Measurements from ENCODE around the gene SSMEM1. TPM values are rescaled to one million over a fixed set of nuclear protein-coding genes. Genes with fewer than 3 reads are reported as not detected.
"Not testable (repeated sequence)": the region's sequence is repeated elsewhere in the genome, so short reads cannot be mapped to it uniquely, and the experiment has no call there.

Gene SSMEM1
- total and polyA plus RNA-seq, 8 donors = 0.09 TPM; not detected in 7

DNA sequence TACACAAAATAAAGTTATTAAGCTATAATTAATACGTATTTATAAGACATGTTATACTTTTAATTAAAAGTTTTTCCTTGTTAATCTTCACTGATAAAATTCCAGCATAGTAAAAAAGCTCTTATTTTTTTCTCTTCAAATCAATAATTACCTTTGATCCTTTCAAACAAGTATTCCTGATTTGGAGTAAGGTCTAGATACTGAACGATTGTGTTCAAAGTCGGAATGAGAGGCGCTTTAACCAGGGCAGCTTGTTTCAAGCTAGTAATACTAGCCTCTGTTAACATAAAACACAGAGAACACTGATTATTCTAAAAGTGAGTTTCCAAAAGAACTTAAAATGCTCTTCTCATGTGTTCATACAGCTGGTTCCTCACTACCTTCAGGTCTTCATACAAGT is 29.4 kb upstream of the SSMEM1 start:
- DNase-seq = no peak
- no peak for FAIRE-seq
- no peak overlapping the region for H3K4me3 ChIP-seq
- TF ChIP-seq, protein P1, sequence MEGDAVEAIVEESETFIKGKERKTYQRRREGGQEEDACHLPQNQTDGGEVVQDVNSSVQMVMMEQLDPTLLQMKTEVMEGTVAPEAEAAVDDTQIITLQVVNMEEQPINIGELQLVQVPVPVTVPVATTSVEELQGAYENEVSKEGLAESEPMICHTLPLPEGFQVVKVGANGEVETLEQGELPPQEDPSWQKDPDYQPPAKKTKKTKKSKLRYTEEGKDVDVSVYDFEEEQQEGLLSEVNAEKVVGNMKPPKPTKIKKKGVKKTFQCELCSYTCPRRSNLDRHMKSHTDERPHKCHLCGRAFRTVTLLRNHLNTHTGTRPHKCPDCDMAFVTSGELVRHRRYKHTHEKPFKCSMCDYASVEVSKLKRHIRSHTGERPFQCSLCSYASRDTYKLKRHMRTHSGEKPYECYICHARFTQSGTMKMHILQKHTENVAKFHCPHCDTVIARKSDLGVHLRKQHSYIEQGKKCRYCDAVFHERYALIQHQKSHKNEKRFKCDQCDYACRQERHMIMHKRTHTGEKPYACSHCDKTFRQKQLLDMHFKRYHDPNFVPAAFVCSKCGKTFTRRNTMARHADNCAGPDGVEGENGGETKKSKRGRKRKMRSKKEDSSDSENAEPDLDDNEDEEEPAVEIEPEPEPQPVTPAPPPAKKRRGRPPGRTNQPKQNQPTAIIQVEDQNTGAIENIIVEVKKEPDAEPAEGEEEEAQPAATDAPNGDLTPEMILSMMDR (IDR thresholded peaks at IDR 0.05) = no peak
- 25 to 29% methylated on average over 4 of the region's 4 CpGs for WGBS, 2 donors
- no peak for ATAC-seq
- H3K27ac ChIP-seq = no peak overlapping the region
- no peaks in the 10 kb centered on the region for H3K27me3 ChIP-seq
- peaks cover 0 to 22% (median 5%) of the 10 kb centered on the region in 3 donors for H3K36me3 ChIP-seq
- intact Hi-C loops (cut with DNase I) = no loop called here
- H3K4me1 ChIP-seq = no peaks in the 10 kb centered on the region
- no peaks in the 10 kb centered on the region for H3K9me3 ChIP-seq

DNA sequence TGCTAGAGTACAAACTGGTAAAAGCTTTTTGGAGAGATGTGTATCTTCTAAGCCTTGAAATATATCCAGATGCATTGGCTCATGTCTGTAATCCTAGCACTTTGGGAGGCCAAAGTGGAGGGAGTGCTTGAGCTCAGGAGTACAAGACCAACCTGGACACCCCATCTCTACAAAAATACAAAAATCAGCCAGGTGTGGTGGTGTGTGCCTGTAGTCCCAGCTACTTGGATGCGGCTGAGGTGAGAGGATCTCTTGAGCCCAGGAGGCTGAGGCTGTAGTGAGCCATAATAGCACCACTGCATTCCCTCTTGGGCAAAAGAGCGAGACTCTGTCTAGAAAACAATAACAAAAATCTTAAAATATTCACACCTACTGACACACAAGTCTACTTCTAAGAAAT is 28.0 kb upstream of the SSMEM1 start:
- DNase-seq (no peak), FAIRE-seq (no peak), ATAC-seq (no peak)
- TF ChIP-seq, protein P1 (IDR thresholded peaks at IDR 0.05) = no peak
- no peaks in the 10 kb centered on the region for H3K27me3 ChIP-seq
- intact Hi-C loops (cut with DNase I) = no loop called here
- H3K9me3 ChIP-seq = no peaks in the 10 kb centered on the region
- no peak overlapping the region for H3K4me3 ChIP-seq
- 98 to 99% methylated on average over 2 of the region's 2 CpGs for WGBS, 2 donors
- H3K36me3 ChIP-seq = peaks cover 0 to 23% (median 5%) of the 10 kb centered on the region in 3 donors
- no peak overlapping the region for H3K27ac ChIP-seq
- no peaks in the 10 kb centered on the region for H3K4me1 ChIP-seq

DNA sequence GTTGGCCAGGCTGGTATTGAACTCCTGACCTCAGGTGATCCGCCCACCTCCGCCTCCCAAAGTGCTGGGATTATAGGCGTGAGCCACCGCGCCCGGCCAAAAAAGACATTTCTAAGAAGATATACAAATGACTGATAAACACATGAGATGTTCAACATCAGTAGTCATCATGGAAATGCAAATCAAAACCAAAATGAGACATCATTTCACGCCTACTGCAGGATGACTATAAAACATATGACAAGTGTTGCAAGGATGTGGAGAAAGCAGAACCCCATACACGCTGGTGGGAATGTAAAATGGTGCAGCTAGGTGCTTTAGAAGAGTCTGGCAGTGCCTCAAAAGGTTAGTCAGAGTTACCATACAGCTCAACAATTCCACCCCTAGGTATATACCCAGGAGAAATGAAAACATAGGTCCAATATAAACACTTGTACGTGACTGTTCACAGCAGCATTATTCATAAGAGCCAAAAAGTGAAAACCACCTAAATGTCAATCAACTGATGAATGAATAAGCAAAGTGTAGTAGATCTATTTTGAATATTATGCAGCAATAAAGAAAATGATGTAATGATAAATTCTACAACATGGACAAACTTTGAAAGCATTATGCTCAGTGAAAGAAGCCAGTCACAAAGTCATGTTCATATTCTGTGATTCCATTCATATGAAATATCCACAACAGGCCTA is 26.9 kb upstream of the SSMEM1 start:
- Histone ChIP-seq H3K27ac (no peak overlapping the region), H3K27me3 (no peaks in the 10 kb centered on the region), H3K9me3 (no peaks in the 10 kb centered on the region), H3K36me3 (peaks cover 0 to 23% (median 5%) of the 10 kb centered on the region in 3 donors), H3K4me3 (no peak overlapping the region), H3K4me1 (no peaks in the 10 kb centered on the region)
- FAIRE-seq (no peak), ATAC-seq (no peak), DNase-seq (no peak)
- TF ChIP-seq, protein P1 (IDR thresholded peaks at IDR 0.05) = no peak
- intact Hi-C loops (cut with DNase I) = no loop called here
- 96% methylated on average over 9 of the region's 9 CpGs for WGBS, 2 donors

DNA sequence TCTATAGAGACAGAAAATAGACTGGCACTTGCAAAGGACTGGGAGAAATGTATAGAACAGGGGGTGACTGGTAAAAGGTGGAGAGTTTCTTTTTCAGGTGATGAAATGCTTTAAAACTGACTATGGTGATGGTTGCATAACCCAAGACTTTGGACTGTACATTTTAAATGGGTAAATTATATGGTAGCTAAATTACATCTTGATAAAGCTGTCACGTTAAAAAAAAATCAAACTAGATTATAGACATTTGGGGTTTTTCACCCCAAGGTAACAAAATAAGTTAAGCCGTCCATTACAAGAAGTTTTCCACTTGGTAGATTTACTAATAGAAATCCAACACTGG is 26.4 kb upstream of the SSMEM1 start:
- Histone ChIP-seq H3K4me3 (no peak overlapping the region), H3K27me3 (no peaks in the 10 kb centered on the region), H3K36me3 (peaks cover 0 to 23% (median 5%) of the 10 kb centered on the region in 3 donors), H3K27ac (no peak overlapping the region), H3K4me1 (no peaks in the 10 kb centered on the region), H3K9me3 (no peaks in the 10 kb centered on the region)
- intact Hi-C loops (cut with DNase I) = no loop called here
- FAIRE-seq (no peak), ATAC-seq (no peak), DNase-seq (no peak)
- TF ChIP-seq, protein P1 (IDR thresholded peaks at IDR 0.05) = no peak
- 86 to 94% methylated on average over 2 of the region's 2 CpGs for WGBS, 2 donors

DNA sequence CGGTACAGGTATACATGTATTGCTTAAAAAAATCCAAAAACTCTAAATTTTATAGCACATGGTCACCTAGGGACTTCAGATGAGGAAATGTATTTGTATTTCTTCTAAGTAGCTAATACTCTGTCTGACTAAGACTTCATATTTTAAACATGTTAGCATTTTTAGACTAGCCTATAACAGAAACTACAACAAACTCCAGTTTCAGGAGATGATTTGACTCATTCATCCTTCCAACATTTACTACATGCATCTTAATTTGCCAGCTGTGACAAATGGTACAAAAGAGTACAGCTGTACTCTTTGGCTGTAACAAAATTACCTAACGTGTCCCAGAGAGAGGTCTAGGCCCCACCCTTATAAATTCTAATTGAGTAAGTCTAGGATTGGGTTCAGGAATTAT is 24.7 kb upstream of the SSMEM1 start:
- FAIRE-seq (no peak), DNase-seq (no peak), ATAC-seq (no peak)
- Histone ChIP-seq H3K4me1 (no peaks in the 10 kb centered on the region), H3K9me3 (no peaks in the 10 kb centered on the region), H3K27me3 (no peaks in the 10 kb centered on the region), H3K4me3 (no peak overlapping the region), H3K27ac (no peak overlapping the region), H3K36me3 (peaks cover 0 to 23% (median 5%) of the 10 kb centered on the region in 3 donors)
- WGBS, 2 donors = 90 to 91% methylated on average over 2 of the region's 2 CpGs
- intact Hi-C loops (cut with DNase I) = no loop called here
- TF ChIP-seq, protein P1 (IDR thresholded peaks at IDR 0.05) = no peak

DNA sequence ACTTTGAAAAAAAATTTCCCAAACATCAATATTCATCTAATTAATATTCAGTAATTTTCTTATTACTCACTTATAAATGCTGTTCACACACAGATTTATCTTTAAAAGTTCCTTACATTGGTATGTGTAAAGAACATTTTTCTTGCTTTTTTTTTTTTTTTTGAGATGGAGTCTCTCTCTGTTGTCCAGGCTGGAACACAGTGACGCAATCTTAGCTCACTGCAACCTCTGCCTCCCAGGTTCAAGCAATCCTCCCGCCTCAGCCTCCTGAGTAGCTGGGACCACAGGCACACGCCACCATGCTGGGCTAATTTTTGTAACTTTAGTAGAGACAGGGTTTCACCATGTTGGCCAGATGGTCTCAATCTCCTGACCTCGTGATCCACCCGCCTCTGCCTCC is 23.3 kb upstream of the SSMEM1 start:
- intact Hi-C loops (cut with DNase I); H3K4me3 ChIP-seq; H3K4me1 ChIP-seq; H3K27me3 ChIP-seq; FAIRE-seq; H3K27ac ChIP-seq; H3K9me3 ChIP-seq; ATAC-seq; DNase-seq: not testable (repeated sequence)
- H3K36me3 ChIP-seq = peaks cover 0 to 23% (median 5%) of the 10 kb centered on the region in 3 donors
- WGBS, 2 donors = 87 to 97% methylated on average over 5 of the region's 5 CpGs

Data from pancreas (tissue), 10 donors.